KMS-11 (cell line): ENCODE results near the gene SMIM1.

Experiments
- H2AFZ ChIP-seq: fragments of 200-600 bp; sonication (generic); 2 replicates; pipeline ENCODE4 v1.6.1; 2016; ENCODE audit warnings: antibody characterized with exemption, mixed run types, low read depth
- H3K27ac ChIP-seq: fragments of 200-600 bp; sonication (generic); 2 replicates; pipeline ENCODE4 v1.6.1; 2016; ENCODE audit warnings: mild to moderate bottlenecking, mixed run types
- H3K27me3 ChIP-seq: fragments of 200-600 bp; sonication (generic); 2 replicates; pipeline ENCODE4 v1.6.1; 2017; ENCODE audit warnings: mild to moderate bottlenecking, low read depth, mixed run types, moderate library complexity; ENCODE audit not compliant: insufficient read depth
- H3K36me3 ChIP-seq: fragments of 200-600 bp; sonication (generic); 2 replicates; pipeline ENCODE4 v1.6.1; 2017; ENCODE audit warnings: mild to moderate bottlenecking, mixed run types; ENCODE audit not compliant: insufficient read depth
- H3K4me1 ChIP-seq: fragments of 200-600 bp; sonication (generic); 2 replicates; pipeline ENCODE4 v1.6.1; 2016; ENCODE audit warnings: mild to moderate bottlenecking, low read depth, mixed run types; ENCODE audit not compliant: poor library complexity, severe bottlenecking
- H3K4me2 ChIP-seq: fragments of 200-600 bp; sonication (generic); 2 replicates; pipeline ENCODE4 v1.7.0; 2016; ENCODE audit warnings: mild to moderate bottlenecking, mixed run types
- H3K4me3 ChIP-seq: fragments of 200-600 bp; sonication (generic); IDR thresholded peaks from 2 replicates; pipeline ENCODE4 v1.6.1; 2017; ENCODE audit warnings: low read depth, low read length, mixed read lengths; ENCODE audit not compliant: insufficient read depth
- H3K79me2 ChIP-seq: fragments of 200-600 bp; sonication (generic); 2 replicates; pipeline ENCODE4 v1.6.1; 2016; ENCODE audit warnings: low read depth, mixed run types; ENCODE audit not compliant: insufficient read depth
- H3K9ac ChIP-seq: fragments of 200-600 bp; sonication (generic); 2 replicates; pipeline ENCODE4 v1.6.1; 2016; ENCODE audit warnings: mild to moderate bottlenecking, mixed run types
- H4K20me1 ChIP-seq: fragments of 200-600 bp; sonication (generic); 2 replicates; pipeline ENCODE4 v1.6.1; 2016; ENCODE audit warnings: mild to moderate bottlenecking, mixed run types; ENCODE audit not compliant: insufficient read depth
- TF ChIP-seq, protein P1 (sequence below): fragments of 200-600 bp; sonication (generic); conservative IDR thresholded peaks from 2 replicates; pipeline ENCODE4 v1.6.1; 2017; ENCODE audit warnings: low read depth, mild to moderate bottlenecking, antibody characterized with exemption, low read length, moderate library complexity, mixed read lengths

Gene SMIM1

GRCh38 chr1:3816331-3817137 lies 44.0 kb downstream of the SMIM1 start:
- Histone ChIP-seq H3K36me3 (no peaks in the 10 kb centered on the region), H3K79me2 (no peaks in the 10 kb centered on the region), H3K27me3 (no peaks in the 10 kb centered on the region), H3K4me2 (no peak overlapping the region), H3K4me1 (no peaks in the 10 kb centered on the region), H3K4me3 (no peak overlapping the region), H3K9ac (no peak overlapping the region), H4K20me1 (no peaks in the 10 kb centered on the region), H2AFZ (no peak overlapping the region), H3K27ac (no peak overlapping the region)
- TF ChIP-seq, protein P1, sequence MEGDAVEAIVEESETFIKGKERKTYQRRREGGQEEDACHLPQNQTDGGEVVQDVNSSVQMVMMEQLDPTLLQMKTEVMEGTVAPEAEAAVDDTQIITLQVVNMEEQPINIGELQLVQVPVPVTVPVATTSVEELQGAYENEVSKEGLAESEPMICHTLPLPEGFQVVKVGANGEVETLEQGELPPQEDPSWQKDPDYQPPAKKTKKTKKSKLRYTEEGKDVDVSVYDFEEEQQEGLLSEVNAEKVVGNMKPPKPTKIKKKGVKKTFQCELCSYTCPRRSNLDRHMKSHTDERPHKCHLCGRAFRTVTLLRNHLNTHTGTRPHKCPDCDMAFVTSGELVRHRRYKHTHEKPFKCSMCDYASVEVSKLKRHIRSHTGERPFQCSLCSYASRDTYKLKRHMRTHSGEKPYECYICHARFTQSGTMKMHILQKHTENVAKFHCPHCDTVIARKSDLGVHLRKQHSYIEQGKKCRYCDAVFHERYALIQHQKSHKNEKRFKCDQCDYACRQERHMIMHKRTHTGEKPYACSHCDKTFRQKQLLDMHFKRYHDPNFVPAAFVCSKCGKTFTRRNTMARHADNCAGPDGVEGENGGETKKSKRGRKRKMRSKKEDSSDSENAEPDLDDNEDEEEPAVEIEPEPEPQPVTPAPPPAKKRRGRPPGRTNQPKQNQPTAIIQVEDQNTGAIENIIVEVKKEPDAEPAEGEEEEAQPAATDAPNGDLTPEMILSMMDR: no peak

- no peaks in the 10 kb centered on the region for H3K36me3 ChIP-seq
These were observed 44.7 kb downstream of the SMIM1 start for GRCh38 chr1:3817138-3817740.

GRCh38 chr1:3817821-3818597 lies 45.5 kb downstream of the SMIM1 start:
- Histone ChIP-seq H3K27ac (no peak overlapping the region), H3K27me3 (no peaks in the 10 kb centered on the region), H3K4me1 (no peaks in the 10 kb centered on the region), H3K79me2 (no peaks in the 10 kb centered on the region), H3K4me2 (no peak overlapping the region), H2AFZ (no peak overlapping the region), H3K36me3 (no peaks in the 10 kb centered on the region), H4K20me1 (no peaks in the 10 kb centered on the region), H3K4me3 (no peak overlapping the region), H3K9ac (no peak overlapping the region)
- TF ChIP-seq, protein P1: no peak

More at GRCh38 chr1:3817138-3817740, 44.7 kb downstream of the SMIM1 start:
- no peak overlapping the region for H3K27ac ChIP-seq
- TF ChIP-seq, protein P1: no peak
- H2AFZ ChIP-seq: no peak overlapping the region
- H4K20me1 ChIP-seq: no peaks in the 10 kb centered on the region
- no peaks in the 10 kb centered on the region for H3K4me1 ChIP-seq
- no peaks in the 10 kb centered on the region for H3K27me3 ChIP-seq
- no peak overlapping the region for H3K4me2 ChIP-seq
- no peak overlapping the region for H3K4me3 ChIP-seq
- no peak overlapping the region for H3K9ac ChIP-seq
- no peaks in the 10 kb centered on the region for H3K79me2 ChIP-seq

GRCh38 chr1:3819771-3820200 lies 47.2 kb downstream of the SMIM1 start:
- H3K9ac ChIP-seq: no peak overlapping the region
- H3K79me2 ChIP-seq: no peaks in the 10 kb centered on the region
- no peaks in the 10 kb centered on the region for H3K4me1 ChIP-seq
- H3K27me3 ChIP-seq: no peaks in the 10 kb centered on the region
- H2AFZ ChIP-seq: no peak overlapping the region
- no peak overlapping the region for H3K27ac ChIP-seq
- TF ChIP-seq, protein P1: no peak
- no peaks in the 10 kb centered on the region for H4K20me1 ChIP-seq
- no peaks in the 10 kb centered on the region for H3K36me3 ChIP-seq
- H3K4me3 ChIP-seq: no peak overlapping the region
- H3K4me2 ChIP-seq: no peak overlapping the region
